CD4-positive, alpha-beta T cell treated with Interleukin-21 for 1 hour (primary cell): Measurements from ENCODE around the gene SLC5A2.
A peak's percentile ranks its signal among the peaks of the same experiment; 100 is the strongest.
"Not testable (repeated sequence)": the region's sequence is repeated elsewhere in the genome, so short reads cannot be mapped to it uniquely, and the experiment has no call there.

Experiments used
- DNase-seq: peaks from one replicate; pipeline ENCODE4 v3.0.0-alpha.2; 2020

Gene SLC5A2

GRCh38 chr16:31483081-31483480 lies at the start of gene SLC5A2:
TSS of gene SLC5A2 (plus strand) at chr16:31483123. CDS start at chr16:31483137, 14 bp downstream.
- DNase-seq = no peak

DNA sequence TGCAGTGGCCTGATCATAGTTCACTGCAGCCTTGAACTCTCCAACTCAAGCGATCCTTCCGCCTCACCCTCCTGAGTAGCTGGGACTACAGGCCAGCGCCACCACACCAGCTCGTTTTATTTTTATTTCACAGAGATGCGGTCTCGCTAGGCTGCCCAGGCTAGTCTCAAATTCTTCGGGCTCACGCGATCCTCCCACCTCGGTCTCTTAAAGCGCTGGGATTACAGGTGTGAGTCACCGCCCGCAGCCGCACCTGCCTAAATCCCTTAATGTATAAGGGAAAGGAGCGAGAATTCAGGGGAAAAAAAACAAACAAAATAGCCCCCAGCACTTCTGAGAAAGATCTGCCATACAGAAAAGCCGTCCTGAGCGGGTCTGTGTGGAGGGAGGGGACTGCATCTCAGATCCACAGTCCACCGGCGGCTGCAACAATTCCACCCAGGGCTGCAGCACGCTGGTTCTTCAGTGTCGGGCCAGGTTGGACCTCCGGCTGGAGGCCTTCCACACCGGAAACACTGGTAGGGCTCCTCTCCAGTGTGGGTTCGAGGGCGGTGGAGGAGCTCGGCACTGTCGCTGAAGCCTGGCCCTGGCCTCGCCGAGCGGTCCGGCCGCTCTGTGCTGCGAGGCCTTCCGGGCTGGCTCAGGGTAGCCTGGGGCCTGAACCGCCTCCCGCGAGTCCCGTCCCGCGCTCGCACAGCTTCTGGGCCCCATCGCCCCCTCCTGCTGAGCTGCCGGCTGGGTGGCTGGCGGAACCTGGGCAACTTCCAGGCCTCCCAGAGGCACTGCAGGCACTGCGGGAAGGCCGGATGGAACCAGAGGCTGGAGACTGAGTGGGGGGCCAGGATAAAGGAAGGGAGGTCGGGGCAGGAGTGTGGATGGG lies 47.3 kb upstream of the SLC5A2 start:
- DNase-seq = no peak

- no peak for DNase-seq
Observed at GRCh38 chr16:31436221-31437045, 46.5 kb upstream of the SLC5A2 start.

DNA sequence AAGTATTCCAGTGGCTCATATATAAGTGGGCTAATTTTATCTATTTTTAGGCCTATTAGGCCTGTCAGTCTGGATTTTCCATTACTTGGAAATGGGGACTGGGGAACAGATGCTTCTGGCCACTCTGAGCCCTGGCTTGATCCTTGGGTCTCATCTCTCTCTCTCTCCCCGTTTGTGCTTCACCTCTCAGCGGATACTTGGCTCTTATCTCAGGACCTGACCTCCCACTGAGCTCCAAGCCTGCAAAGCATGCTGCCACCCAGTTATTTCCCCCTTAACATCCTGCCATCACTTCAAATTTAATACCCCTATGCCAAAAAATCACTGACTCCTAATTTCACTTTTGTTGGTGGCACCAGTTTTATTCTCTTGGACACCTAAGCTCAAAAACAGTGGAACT lies 44.5 kb upstream of the SLC5A2 start:
- DNase-seq = no peak

GRCh38 chr16:31439023-31439422 lies 43.9 kb upstream of the SLC5A2 start:
- DNase-seq = not testable (repeated sequence)

DNA sequence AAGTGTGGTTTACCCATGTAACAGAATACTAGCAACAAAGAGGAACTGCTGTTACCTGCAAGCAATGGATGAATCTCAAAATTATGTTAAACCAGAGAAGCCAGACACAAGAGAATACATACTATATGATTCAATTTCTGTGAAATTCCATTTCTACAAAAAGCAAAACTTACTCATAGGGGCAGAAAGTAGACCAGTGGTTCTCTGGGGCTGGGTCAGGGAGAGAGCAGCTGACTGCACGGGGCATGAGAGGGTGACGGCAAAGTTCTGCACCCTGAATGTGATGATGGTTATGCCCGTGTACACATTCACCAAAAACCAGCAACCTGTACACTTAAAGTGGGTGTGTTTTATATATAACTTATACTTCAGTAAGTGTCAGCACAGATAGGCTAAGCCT lies 43.4 kb upstream of the SLC5A2 start:
- DNase-seq = no peak

- no peak for DNase-seq
Observed at GRCh38 chr16:31440516-31441184, 42.3 kb upstream of the SLC5A2 start.

DNA sequence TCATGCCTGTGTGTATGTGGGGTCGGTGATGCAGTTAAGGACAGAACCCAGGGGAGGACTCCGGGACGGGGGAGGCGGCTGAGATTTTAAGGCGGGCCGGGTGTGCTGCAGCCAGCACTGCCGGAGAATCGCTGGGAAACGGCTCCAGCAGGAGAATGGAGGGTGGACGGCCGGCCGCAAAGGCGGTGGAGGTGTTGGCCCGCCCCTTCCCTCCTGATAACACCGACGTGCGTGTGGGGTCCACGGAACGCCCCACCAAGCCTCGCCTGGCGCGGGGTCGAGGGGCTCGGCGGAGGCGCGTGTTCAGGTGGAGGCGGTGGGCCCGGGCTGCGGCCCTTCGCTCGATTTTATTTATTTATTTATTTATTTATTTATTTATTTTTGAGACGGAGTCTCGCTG lies 41.0 kb upstream of the SLC5A2 start:
- DNase-seq = no peak

DNA sequence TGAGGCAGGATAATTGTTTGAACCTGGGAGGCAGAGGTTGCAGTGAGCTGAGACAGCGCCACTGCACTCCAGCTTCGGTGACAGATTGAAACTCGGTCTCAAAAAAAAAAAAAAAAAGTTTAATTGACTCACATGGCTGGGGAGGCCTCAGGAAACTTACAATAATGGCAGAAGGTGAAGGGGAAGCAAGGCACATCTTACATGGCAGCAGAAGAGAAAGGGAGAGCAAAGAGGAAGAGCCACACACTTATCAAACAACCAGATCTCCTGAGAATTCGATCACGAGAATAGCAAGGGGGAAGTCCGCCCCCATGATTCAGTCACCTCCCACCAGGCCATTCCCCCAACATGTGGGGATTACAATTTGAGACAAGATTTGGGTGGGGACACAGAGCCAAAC lies 37.0 kb upstream of the SLC5A2 start:
- DNase-seq = not testable (repeated sequence)

DNA sequence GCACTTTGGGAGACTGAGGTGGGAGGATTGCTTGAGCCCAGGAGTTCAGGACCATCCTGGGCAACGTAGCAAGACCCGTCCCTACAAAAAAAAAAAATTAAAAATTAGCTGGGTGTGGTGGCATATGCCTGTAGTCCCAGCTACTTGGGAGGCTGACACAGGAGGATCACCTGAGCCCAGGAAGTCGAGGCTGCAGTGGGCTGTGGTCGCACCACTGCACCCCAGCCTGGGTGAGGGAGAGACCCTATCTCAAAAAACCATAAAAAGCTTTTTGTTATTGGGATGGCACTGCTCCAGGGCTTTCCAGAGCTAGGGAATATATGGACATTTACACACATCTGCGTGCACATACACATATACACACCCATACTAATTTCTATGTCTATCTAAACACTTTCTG lies 31.7 kb upstream of the SLC5A2 start:
- DNase-seq = no peak

DNA sequence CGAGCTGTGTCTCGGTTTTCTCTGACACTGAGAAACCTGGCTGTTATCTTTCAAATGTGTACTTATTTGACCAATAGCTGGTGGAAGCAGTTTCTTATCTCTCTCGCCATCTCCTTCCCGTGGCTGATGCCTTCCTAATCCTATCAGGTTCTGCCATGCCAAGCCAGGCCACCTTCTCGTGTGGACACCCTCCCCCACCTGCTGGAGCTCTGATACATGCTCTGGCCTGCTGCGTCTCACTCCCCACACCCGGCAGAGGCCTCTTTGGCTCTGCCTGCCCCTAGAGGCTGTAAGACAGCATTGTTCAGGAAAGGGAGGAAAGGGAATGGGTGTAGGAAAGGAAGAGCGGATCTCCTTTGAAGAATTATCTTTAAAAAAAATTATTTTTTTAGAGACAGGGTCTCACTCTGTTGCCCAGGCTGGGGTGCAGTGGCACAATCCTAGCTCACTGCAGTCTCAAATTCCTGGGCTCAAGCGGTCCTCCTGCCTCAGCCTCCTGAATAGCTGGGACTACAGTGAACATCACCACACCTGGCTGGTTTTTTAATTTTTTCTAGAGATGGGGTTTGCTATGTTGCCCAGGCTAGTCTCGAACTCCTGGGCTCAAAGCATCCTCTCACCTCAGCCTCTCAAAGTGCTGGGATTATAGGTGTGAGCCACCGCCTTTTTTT lies 31.1 kb upstream of the SLC5A2 start:
- DNase-seq = no peak

- DNase-seq = no peak
Observed at GRCh38 chr16:31452631-31453106, 30.3 kb upstream of the SLC5A2 start.

DNA sequence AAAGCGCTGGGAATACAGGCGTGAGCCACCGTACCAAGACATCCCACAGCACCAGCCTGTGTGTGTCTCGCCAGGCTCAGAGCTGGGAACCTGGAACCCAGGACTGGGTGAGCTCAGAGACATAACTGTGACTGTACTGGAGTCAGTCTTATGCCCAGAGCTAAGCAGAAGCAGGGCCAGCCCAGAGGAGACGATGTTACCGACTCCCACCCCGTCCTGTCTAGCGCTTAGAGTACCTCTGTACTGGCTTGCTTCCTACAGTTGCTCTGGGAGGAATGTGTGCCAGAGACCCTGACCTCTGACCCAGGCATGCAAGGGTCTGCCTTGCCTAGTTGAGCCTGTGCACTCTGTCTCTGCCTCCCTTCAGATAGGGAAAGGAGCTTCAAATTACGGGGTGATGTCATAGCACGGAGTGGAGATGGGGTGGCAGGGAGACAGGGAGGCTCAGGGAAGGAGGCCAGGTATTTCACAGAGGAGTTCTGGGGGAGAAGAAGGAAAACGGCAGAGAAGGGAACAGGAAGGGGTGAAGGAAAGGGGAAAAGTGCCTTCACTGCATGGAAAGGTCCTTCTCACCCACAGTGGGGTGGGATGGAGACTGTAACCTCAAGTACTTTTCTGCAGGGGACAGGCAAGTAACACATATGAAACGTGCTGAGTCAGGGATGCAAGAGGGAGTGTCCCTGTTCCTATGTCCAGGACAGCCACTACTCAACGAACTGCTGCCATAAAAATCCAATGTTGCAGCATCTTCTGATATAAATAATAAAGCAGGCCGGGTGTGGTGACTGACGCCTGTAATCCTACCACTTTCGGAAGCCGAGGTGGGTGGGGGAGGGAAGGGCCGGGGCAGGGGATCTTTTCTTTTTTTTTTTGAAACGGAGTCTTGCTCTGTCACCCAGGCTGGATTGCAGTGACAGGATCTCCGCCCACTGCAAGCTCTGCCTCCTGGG lies 29.4 kb upstream of the SLC5A2 start:
- DNase-seq = no peak

DNA sequence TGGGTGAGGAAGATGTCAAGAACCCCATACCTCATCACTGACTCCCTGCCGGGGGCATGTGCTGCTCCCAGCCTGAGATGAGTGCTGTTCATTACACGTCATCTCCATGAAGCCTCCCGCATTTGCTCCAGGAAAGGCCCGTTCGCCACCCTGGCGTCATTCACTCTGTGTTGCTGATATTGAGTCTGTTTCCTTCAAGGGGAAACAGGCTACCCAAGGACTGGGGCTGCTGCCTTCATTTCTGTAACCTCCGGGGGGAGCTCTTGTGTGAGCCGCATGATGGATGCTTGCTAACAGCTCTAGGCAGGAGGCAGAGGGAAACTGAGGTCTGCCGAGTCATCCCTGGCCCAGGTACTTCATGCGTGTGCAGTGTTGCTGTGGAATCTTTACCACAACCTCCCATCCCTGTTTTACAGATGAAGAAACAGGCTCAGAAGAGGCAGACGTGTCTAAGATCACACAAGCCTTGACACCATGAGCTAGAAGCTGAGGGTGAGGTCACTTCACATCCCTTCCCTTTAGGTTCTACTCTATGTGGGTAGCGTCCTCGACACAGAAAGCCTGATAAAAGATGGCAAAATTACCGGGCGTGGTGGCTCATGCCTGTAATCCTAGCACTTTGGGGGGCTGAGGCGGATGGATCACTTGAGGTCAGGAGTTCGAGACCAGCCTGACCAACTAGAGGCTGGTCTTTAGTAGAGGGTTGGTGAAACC lies 27.2 kb upstream of the SLC5A2 start:
- peak; percentile 33 for DNase-seq

DNA sequence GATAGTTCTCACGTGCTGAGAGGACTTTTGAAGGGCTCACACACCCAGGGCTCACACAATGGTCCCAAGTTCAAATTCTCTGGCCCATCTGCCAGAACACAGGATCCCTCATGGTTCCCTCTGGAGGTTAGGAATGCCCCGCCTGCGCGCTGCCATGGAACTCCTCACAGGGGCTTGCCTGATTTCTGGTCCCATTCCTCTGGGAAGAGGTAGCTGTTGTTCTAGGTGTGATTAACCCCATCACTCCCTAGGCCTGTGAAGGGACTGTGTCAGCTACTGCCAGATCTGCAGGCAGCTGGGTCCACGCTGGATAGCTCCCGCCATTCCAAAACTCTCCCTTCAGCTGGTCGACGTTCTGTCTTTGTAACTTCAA lies 25.9 kb upstream of the SLC5A2 start:
- DNase-seq = no peak

DNA sequence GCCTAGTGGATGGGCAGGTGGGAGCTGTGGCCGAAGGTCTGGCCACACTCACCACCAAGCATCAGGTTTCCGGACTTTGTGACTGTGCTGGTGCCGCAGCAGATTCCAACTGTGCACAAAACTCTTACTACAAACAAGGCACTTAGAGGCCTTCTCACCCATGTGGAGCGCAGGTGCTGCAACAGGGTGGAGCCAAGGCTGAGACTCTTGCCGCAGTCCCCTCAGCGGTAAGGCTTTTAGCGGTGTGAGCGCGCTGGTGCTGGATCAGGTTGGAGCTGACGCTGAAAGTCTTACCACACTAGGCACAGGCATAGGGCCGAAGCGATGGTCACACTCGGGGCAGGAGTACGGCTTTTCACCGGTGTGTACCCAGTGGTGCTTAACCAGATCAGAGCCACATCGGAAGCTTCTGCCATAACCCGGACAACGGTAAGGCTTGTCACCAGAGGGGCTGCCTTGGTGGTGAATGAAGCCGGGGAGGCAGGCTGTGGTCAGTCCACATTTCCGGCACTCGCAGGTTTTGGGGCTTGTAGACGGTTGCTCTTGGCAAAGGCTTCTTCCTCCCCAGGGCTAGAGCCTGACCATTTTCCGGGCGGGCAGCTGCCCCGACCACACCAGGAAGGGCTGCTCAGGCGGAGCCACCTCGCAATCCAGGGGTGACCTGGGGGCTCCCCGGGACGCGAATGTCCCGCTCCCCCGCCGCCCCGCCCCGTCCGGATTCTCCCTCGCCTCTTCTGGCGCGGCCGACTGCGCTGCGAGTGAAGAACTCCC lies 24.7 kb upstream of the SLC5A2 start:
- peak; percentile 68 for DNase-seq

GRCh38 chr16:31458844-31459686 lies 23.9 kb upstream of the SLC5A2 start, which contains the start of gene ARMC5:
TSS of gene ARMC5 (plus strand) at chr16:31459501. CDS start at chr16:31459525, 24 bp downstream.
- peak; percentile 98 for DNase-seq

- DNase-seq = peak; percentile 99
Observed at GRCh38 chr16:31459687-31460581, 23.0 kb upstream of the SLC5A2 start.
